ENCODE data around the gene OSTF1.

Gene OSTF1

GRCh38 chr9:75087824-75088645, at the start of gene OSTF1, which contains the start of gene NMRK1:
TSS of gene OSTF1 (plus strand) at chr9:75088514. CDS start at chr9:75088693, 179 bp downstream.
TSS of gene NMRK1 (minus strand) at chr9:75088155. CDS start at chr9:75083115, 5,040 bp downstream.
- peak; percentile 94 for DNase-seq (ENCODE audit: low spot score)

- DNase-seq (ENCODE audit: low spot score), result no peak
Measured at GRCh38 chr9:75039009-75039408, 49.3 kb upstream of the OSTF1 start.

GRCh38 chr9:75039801-75040200, 48.5 kb upstream of the OSTF1 start:
- no peak for DNase-seq (ENCODE audit: low spot score)

- DNase-seq (ENCODE audit: low spot score), result no peak
Measured at GRCh38 chr9:75041041-75041440, 47.3 kb upstream of the OSTF1 start.

- no peak for DNase-seq (ENCODE audit: low spot score)
Measured at GRCh38 chr9:75046725-75047345, 41.5 kb upstream of the OSTF1 start.

GRCh38 chr9:75047506-75047905, 40.8 kb upstream of the OSTF1 start:
- no peak for DNase-seq (ENCODE audit: low spot score)

- no peak for DNase-seq (ENCODE audit: low spot score)
Measured at GRCh38 chr9:75051285-75051684, 37.0 kb upstream of the OSTF1 start.

GRCh38 chr9:75053869-75054268, 34.4 kb upstream of the OSTF1 start:
- DNase-seq (ENCODE audit: low spot score), result no peak

- DNase-seq (ENCODE audit: low spot score), result no peak
Measured at GRCh38 chr9:75054368-75055001, 33.8 kb upstream of the OSTF1 start.

- no peak for DNase-seq (ENCODE audit: low spot score)
Measured at GRCh38 chr9:75061169-75061568, 27.1 kb upstream of the OSTF1 start.

GRCh38 chr9:75063556-75064305, 24.6 kb upstream of the OSTF1 start:
- no peak for DNase-seq (ENCODE audit: low spot score)

GRCh38 chr9:75064307-75065025, 23.8 kb upstream of the OSTF1 start:
- no peak for DNase-seq (ENCODE audit: low spot score)

- no peak for DNase-seq (ENCODE audit: low spot score)
Measured at GRCh38 chr9:75065510-75065909, 22.8 kb upstream of the OSTF1 start.

GRCh38 chr9:75067894-75068293, 20.4 kb upstream of the OSTF1 start:
- DNase-seq (ENCODE audit: low spot score), result no peak

- DNase-seq (ENCODE audit: low spot score), result no peak
Measured at GRCh38 chr9:75069171-75069570, 19.1 kb upstream of the OSTF1 start.

GRCh38 chr9:75071530-75072122, 16.7 kb upstream of the OSTF1 start:
- peak; percentile 63 for DNase-seq (ENCODE audit: low spot score)

- no peak for DNase-seq (ENCODE audit: low spot score)
Measured at GRCh38 chr9:75072895-75073294, 15.4 kb upstream of the OSTF1 start.

GRCh38 chr9:75081632-75082031, 6.7 kb upstream of the OSTF1 start:
- no peak for DNase-seq (ENCODE audit: low spot score)

GRCh38 chr9:75083188-75083970, 4.9 kb upstream of the OSTF1 start:
- peak; percentile 52 for DNase-seq (ENCODE audit: low spot score)

GRCh38 chr9:75084081-75084672, 4.1 kb upstream of the OSTF1 start:
- DNase-seq (ENCODE audit: low spot score), result no peak
